Measurements from ENCODE around the gene CTXND2.

GRCh38 chr1:150902346-150902745 lies 15.4 kb downstream of the CTXND2 start:
- TF ChIP-seq CTCF (IDR thresholded peaks at IDR 0.05; ENCODE audit: poor library complexity), result no peak
- no peak for TF ChIP-seq EZH2 (IDR thresholded peaks at IDR 0.05; ENCODE audit: borderline replicate concordance)

All from hepatocyte (in vitro differentiated cells).